Common myeloid progenitor, CD34-positive (primary cell): Measurements from ENCODE around the gene NAP1L2. TPM values are rescaled to one million over a fixed set of nuclear protein-coding genes. Genes with fewer than 3 reads are reported as not detected.

Experiments used
- CTCF ChIA-PET: fragments of 350-600 bp; sonication (Branson Sonifier 250); formaldehyde crosslinking; loops from one replicate; lab custom pipeline; 2021; ENCODE audit warnings: antibody characterized with exemption; lab: Charles Lee
- POLR2A ChIA-PET: fragments of 350-600 bp; sonication (Branson Sonifier 250); formaldehyde crosslinking; loops from one replicate; lab custom pipeline; 2021; ENCODE audit warnings: antibody characterized with exemption; lab: Charles Lee
- DNase-seq, 3 donors: peaks; one replicate each; pipeline versions ENCODE4 v3.0.0 to v3.0.0-alpha.2; 2013
- H3K27ac ChIP-seq, 2 experiments: 1 replicate in 1 of 2; 2 replicates in 1 of 2; pipeline ENCODE4 v1.7.0; 2013; ENCODE audit warnings: inconsistent platforms in 2 of 2, low read length in 2 of 2, mild to moderate bottlenecking in 2 of 2, low read depth in 1 of 2, moderate library complexity in 1 of 2; ENCODE audit not compliant: severe bottlenecking in 2 of 2, insufficient read depth in 1 of 2, poor library complexity in 1 of 2
- H3K27me3 ChIP-seq, 5 experiments: replicated peaks in 2 of 5; 1 replicate in 3 of 5; 2 replicates in 2 of 5; pipeline versions ENCODE4 v1.6.1 to v1.7.0; 2013; ENCODE audit warnings: low read length in 4 of 5, mild to moderate bottlenecking in 2 of 5, moderate library complexity in 2 of 5, inconsistent platforms in 1 of 5; ENCODE audit not compliant: insufficient read depth in 5 of 5, control insufficient read depth in 4 of 5
- H3K36me3 ChIP-seq, 4 experiments: 1 replicate in 2 of 4; 2 replicates in 2 of 4; pipeline versions ENCODE4 v1.6.1 to v1.7.0; 2013; ENCODE audit warnings: low read length in 3 of 4, control low read depth in 1 of 4, mild to moderate bottlenecking in 1 of 4; ENCODE audit not compliant: control insufficient read depth in 4 of 4, insufficient read depth in 4 of 4
- H3K4me1 ChIP-seq, 4 experiments: 1 replicate in 3 of 4; 2 replicates in 1 of 4; pipeline versions ENCODE4 v1.6.1 to v1.7.1; 2013; ENCODE audit warnings: low read length in 3 of 4, mild to moderate bottlenecking in 3 of 4, control low read depth in 1 of 4, inconsistent platforms in 1 of 4, moderate library complexity in 1 of 4; ENCODE audit not compliant: control insufficient read depth in 4 of 4, insufficient read depth in 4 of 4; ENCODE audit errors: control extremely low read depth in 1 of 4
- H3K4me3 ChIP-seq, 7 experiments: 1 replicate in 4 of 7; 2 replicates in 3 of 7; pipeline versions ENCODE4 v1.5.1 to v1.7.0; 2013; ENCODE audit warnings: mild to moderate bottlenecking in 7 of 7, low read length in 6 of 7, moderate library complexity in 6 of 7, inconsistent platforms in 2 of 7, low read depth in 2 of 7, control low read depth in 1 of 7; ENCODE audit not compliant: insufficient read depth in 4 of 7, control insufficient read depth in 1 of 7; ENCODE audit errors: extremely low read depth in 1 of 7
- H3K9me3 ChIP-seq, 5 experiments: 1 replicate in 4 of 5; 2 replicates in 1 of 5; pipeline versions ENCODE4 v1.6.1 to v1.7.1; 2013; ENCODE audit warnings: low read length in 4 of 5, mild to moderate bottlenecking in 2 of 5, inconsistent platforms in 1 of 5, low read depth in 1 of 5, moderate library complexity in 1 of 5; ENCODE audit not compliant: control insufficient read depth in 4 of 5, insufficient read depth in 2 of 5; ENCODE audit errors: control extremely low read depth in 1 of 5
- WGBS: methylation state at CpG from one replicate; pipeline ENCODE4 v1.1.5; 2013; ENCODE audit not compliant: insufficient coverage; 5-methylcytosine and 5-hydroxymethylcytosine counted together
- polyA plus RNA-seq: library from polyadenylated mRNA; unstranded; fragments of 120-200 nt; gene quantifications from one replicate; pipeline ENCODE4 v1.2.1, GENCODE V29; 2013

NAP1L2 gene, protein sequence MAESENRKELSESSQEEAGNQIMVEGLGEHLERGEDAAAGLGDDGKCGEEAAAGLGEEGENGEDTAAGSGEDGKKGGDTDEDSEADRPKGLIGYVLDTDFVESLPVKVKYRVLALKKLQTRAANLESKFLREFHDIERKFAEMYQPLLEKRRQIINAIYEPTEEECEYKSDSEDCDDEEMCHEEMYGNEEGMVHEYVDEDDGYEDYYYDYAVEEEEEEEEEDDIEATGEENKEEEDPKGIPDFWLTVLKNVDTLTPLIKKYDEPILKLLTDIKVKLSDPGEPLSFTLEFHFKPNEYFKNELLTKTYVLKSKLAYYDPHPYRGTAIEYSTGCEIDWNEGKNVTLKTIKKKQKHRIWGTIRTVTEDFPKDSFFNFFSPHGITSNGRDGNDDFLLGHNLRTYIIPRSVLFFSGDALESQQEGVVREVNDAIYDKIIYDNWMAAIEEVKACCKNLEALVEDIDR
- 6.6 TPM for polyA plus RNA-seq

- H3K27me3 ChIP-seq, result peaks cover 0 to 5% (median 0%) of the 10 kb centered on the region in 5 experiments
- ChIA-PET CTCF (no interaction called here), POLR2A (no interaction called here)
- 34% methylated on average over 29 of the region's 30 CpGs for WGBS
- peak within 1 kb of the TSS; percentile 40 to 90 (median 76) for H3K4me3 ChIP-seq
- peak within 1 kb of the TSS in 1 of 2 experiments; percentile 68 for H3K27ac ChIP-seq
- no peaks in the 10 kb centered on the region for H3K36me3 ChIP-seq
- peaks cover 0 to 3% (median under 1%) of the 10 kb centered on the region in 4 experiments for H3K4me1 ChIP-seq
- peak; percentile 74 to 90 (median 84) for DNase-seq
- peaks cover 0 to 3% (median 0%) of the 10 kb centered on the region in 5 experiments for H3K9me3 ChIP-seq
Observed at GRCh38 chrX:73214426-73215094, at the start of gene NAP1L2. NAP1L2 (minus strand) TSS chrX:73214851; CDS start chrX:73214492, 359 bp downstream.

GRCh38 chrX:73262991-73263390, 48.3 kb upstream of the NAP1L2 start:
- peak; percentile 21 to 52 (median 50) for DNase-seq
- Histone ChIP-seq H3K27ac (no peak overlapping the region), H3K36me3 (no peaks in the 10 kb centered on the region), H3K4me3 (no peak overlapping the region), H3K9me3 (no peaks in the 10 kb centered on the region), H3K27me3 (peaks cover 0 to 6% (median 0%) of the 10 kb centered on the region in 5 experiments), H3K4me1 (no peaks in the 10 kb centered on the region)
- ChIA-PET POLR2A (no interaction called here), CTCF (no interaction called here)
- WGBS, result 29% methylated on average over 1 of the region's 2 CpGs

- Histone ChIP-seq H3K36me3 (no peaks in the 10 kb centered on the region), H3K4me1 (no peaks in the 10 kb centered on the region), H3K27me3 (no peaks in the 10 kb centered on the region), H3K9me3 (peaks cover 0 to 3% (median 0%) of the 10 kb centered on the region in 5 experiments), H3K27ac (no peak overlapping the region), H3K4me3 (no peak overlapping the region)
- DNase-seq, result no peak
- ChIA-PET CTCF (no interaction called here), POLR2A (no interaction called here)
- WGBS, result 75% methylated on average over 4 of the region's 5 CpGs
Observed at GRCh38 chrX:73239242-73239641, 24.6 kb upstream of the NAP1L2 start.

DNA sequence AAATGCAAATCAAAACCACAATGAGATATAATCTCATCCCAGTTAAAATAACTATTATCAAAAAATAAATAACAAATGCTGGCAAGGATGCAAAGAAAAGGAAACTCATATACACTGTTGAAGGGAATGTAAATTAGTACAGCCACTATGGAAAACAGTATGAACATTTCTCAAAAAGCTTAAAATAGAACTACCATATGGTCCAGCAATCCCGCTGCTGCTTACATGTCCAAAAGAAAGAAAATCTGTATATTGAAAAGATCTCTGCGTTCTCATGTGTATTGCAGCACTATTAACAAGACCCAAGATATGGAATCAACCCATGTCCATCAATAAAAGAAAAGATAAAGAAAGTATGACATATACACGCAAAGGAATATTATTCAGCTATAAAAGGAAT, 3.0 kb upstream of the NAP1L2 start:
- Histone ChIP-seq H3K4me3 (no peak overlapping the region), H3K27me3 (peaks cover 0 to 5% (median 0%) of the 10 kb centered on the region in 5 experiments), H3K27ac (no peak overlapping the region), H3K36me3 (no peaks in the 10 kb centered on the region), H3K4me1 (peaks cover 0 to 3% (median under 1%) of the 10 kb centered on the region in 4 experiments), H3K9me3 (peaks cover 0 to 4% (median 0%) of the 10 kb centered on the region in 5 experiments)
- WGBS, result no CpG with 5 or more reads among the region's 3 CpGs
- DNase-seq, result no peak
- ChIA-PET CTCF (no interaction called here), POLR2A (no interaction called here)

GRCh38 chrX:73215246-73215645, 595 bp upstream of the NAP1L2 start:
- Histone ChIP-seq H3K27ac (peak overlapping the region in 1 of 2 experiments; percentile 54), H3K4me3 (peak overlapping the region in 5 of 7 experiments; percentile 46 to 90 (median 76)), H3K36me3 (no peaks in the 10 kb centered on the region), H3K9me3 (peaks cover 0 to 4% (median 0%) of the 10 kb centered on the region in 5 experiments), H3K4me1 (peaks cover 0 to 3% (median under 1%) of the 10 kb centered on the region in 4 experiments), H3K27me3 (peaks cover 0 to 5% (median 0%) of the 10 kb centered on the region in 5 experiments)
- WGBS, result no CpG with 5 or more reads among the region's 8 CpGs
- ChIA-PET CTCF (no interaction called here), POLR2A (no interaction called here)
- DNase-seq, result peak; percentile 1 to 57 (median 35)

- WGBS, result 21% methylated on average over 14 of the region's 18 CpGs
- peak in 2 of 3 donors; percentile 6 to 21 for DNase-seq
- H3K9me3 ChIP-seq, result no peaks in the 10 kb centered on the region
- H3K27me3 ChIP-seq, result peaks cover 0 to 5% (median 0%) of the 10 kb centered on the region in 5 experiments
- H3K4me3 ChIP-seq, result peak overlapping the region; percentile 40 to 90 (median 76)
- ChIA-PET POLR2A (no interaction called here), CTCF (no interaction called here)
- H3K36me3 ChIP-seq, result no peaks in the 10 kb centered on the region
- peaks cover 0 to 3% (median under 1%) of the 10 kb centered on the region in 4 experiments for H3K4me1 ChIP-seq
- H3K27ac ChIP-seq, result no peak overlapping the region
Observed at GRCh38 chrX:73213734-73214425, 771 bp downstream of the NAP1L2 start.
